Parathyroid adenoma (tissue), 2 donors: Measurements from ENCODE around the gene ANGPT4.
A peak's percentile ranks its signal among the peaks of the same experiment; 100 is the strongest.

Experiments used
- H2AFZ ChIP-seq: fragments of 300-600 bp; sonication (generic); one replicate; pipeline ENCODE4 v1.7.0; 2017; ENCODE audit warnings: antibody characterized with exemption, mild to moderate bottlenecking
- H3K27ac ChIP-seq: fragments of 300-600 bp; sonication (generic); one replicate; pipeline ENCODE4 v1.7.0; 2017
- H3K27me3 ChIP-seq: fragments of 300-600 bp; sonication (generic); one replicate; pipeline ENCODE4 v1.7.0; 2017; ENCODE audit warnings: low read length; ENCODE audit not compliant: control insufficient read depth, insufficient read depth
- H3K36me3 ChIP-seq: fragments of 300-600 bp; sonication (generic); one replicate; pipeline ENCODE4 v1.7.0; 2017; ENCODE audit warnings: low read length; ENCODE audit not compliant: control insufficient read depth, insufficient read depth
- H3K4me1 ChIP-seq: fragments of 300-600 bp; sonication (generic); one replicate; pipeline ENCODE4 v1.7.0; 2017; ENCODE audit warnings: control low read depth
- H3K4me2 ChIP-seq: fragments of 300-600 bp; sonication (generic); one replicate; pipeline ENCODE4 v1.7.0; 2017; ENCODE audit warnings: low read length
- H3K4me3 ChIP-seq: fragments of 300-600 bp; sonication (generic); one replicate; pipeline ENCODE4 v1.7.0; 2017; ENCODE audit warnings: low read depth, low read length
- H3K79me2 ChIP-seq: fragments of 300-600 bp; sonication (generic); one replicate; pipeline ENCODE4 v1.7.0; 2017; ENCODE audit warnings: control low read depth
- H3K9ac ChIP-seq: fragments of 300-600 bp; sonication (generic); one replicate; pipeline ENCODE4 v1.7.0; 2017; ENCODE audit warnings: mild to moderate bottlenecking
- H3K9me3 ChIP-seq: fragments of 300-600 bp; sonication (generic); one replicate; pipeline ENCODE4 v1.7.0; 2017; ENCODE audit warnings: low read length; ENCODE audit not compliant: control insufficient read depth
- TF ChIP-seq, protein P1 (sequence below): fragments of 300-600 bp; sonication (generic); IDR thresholded peaks from one replicate; pipeline ENCODE4 v1.7.0; 2017; ENCODE audit warnings: antibody characterized with exemption, mild to moderate bottlenecking
- donor health status: primary hyperparathyroidism.

Gene ANGPT4

DNA sequence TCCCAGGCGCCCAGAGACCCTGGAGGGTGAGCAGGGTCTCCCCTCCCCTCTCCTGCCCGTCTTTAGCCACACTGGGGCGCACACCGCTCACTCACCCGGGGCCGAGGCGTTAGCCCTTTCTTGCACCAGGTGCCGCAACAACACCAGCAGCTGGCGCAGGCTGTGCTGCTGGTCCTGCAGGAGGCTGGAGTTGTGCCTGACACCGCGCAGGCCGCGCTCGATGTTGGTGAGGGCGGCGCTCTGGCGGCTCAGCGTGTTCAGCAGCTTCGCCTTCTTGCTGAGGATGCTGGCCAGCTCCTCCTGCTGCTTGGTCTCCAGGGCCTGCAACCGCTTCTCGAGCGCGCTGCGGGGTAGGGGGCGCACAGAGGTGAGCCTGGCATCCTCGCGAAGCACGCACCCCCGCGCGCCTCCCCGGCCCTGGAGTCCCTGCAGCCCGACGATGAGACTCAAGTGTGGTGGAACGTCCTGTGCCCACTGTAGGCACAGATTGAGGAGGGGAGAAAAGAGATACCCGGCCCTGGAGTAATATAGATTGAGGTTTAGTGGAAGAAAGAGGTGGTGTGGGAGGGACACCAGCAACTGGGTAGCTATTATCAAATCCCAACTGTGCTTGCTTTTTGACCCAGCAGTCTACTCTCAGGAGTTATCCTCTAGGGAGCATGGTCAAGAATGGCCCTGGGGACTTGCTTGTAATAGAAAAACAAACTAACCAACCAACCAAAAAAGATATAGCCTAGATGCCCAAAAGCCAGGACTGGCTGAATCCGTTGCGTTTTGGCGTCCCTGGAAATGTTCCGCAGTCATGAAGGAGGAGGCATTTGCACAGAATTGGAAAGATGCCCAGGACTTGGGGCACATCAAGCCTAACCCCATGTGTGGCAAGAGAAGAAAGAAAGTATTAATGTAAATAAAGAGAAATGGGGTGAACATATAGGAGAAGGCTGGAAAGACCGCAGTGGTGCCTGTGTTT is 30.9 kb downstream of the ANGPT4 start:
- no peak overlapping the region for H3K9ac ChIP-seq
- no peaks in the 10 kb centered on the region for H3K36me3 ChIP-seq
- no peak overlapping the region for H3K4me2 ChIP-seq
- no peaks in the 10 kb centered on the region for H3K27me3 ChIP-seq
- H3K79me2 ChIP-seq = no peaks in the 10 kb centered on the region
- H2AFZ ChIP-seq = peak overlapping the region; percentile 82
- no peak overlapping the region for H3K27ac ChIP-seq
- H3K4me1 ChIP-seq = peaks cover 6% of the 10 kb centered on the region
- no peaks in the 10 kb centered on the region for H3K9me3 ChIP-seq
- TF ChIP-seq, protein P1, sequence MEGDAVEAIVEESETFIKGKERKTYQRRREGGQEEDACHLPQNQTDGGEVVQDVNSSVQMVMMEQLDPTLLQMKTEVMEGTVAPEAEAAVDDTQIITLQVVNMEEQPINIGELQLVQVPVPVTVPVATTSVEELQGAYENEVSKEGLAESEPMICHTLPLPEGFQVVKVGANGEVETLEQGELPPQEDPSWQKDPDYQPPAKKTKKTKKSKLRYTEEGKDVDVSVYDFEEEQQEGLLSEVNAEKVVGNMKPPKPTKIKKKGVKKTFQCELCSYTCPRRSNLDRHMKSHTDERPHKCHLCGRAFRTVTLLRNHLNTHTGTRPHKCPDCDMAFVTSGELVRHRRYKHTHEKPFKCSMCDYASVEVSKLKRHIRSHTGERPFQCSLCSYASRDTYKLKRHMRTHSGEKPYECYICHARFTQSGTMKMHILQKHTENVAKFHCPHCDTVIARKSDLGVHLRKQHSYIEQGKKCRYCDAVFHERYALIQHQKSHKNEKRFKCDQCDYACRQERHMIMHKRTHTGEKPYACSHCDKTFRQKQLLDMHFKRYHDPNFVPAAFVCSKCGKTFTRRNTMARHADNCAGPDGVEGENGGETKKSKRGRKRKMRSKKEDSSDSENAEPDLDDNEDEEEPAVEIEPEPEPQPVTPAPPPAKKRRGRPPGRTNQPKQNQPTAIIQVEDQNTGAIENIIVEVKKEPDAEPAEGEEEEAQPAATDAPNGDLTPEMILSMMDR = peak; percentile 41
- H3K4me3 ChIP-seq = no peak overlapping the region

DNA sequence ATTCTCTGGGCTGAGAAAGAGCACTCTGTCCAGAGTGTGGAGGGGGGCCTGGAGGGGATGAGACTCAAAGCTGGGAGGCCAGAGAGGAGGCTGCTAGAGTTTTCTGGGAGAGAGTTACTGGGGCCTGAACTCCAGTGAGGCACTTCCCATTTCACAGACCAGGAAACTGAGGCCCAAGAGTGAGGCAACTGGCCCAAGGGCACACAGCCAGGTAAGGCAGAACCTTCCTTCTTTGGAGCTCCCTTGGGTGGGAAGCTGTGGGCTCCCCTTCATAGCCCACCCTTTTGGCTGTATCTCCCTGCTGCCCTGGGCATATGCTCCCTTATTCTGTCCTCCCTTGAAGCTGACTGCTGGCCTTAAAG is 34.4 kb downstream of the ANGPT4 start:
- Histone ChIP-seq H3K27me3 (no peaks in the 10 kb centered on the region), H3K4me2 (no peak overlapping the region), H3K4me1 (peaks cover 6% of the 10 kb centered on the region), H3K9me3 (no peaks in the 10 kb centered on the region), H3K79me2 (no peaks in the 10 kb centered on the region), H3K27ac (no peak overlapping the region), H3K9ac (no peak overlapping the region), H3K36me3 (no peaks in the 10 kb centered on the region), H3K4me3 (no peak overlapping the region), H2AFZ (no peak overlapping the region)
- TF ChIP-seq, protein P1 = no peak

DNA sequence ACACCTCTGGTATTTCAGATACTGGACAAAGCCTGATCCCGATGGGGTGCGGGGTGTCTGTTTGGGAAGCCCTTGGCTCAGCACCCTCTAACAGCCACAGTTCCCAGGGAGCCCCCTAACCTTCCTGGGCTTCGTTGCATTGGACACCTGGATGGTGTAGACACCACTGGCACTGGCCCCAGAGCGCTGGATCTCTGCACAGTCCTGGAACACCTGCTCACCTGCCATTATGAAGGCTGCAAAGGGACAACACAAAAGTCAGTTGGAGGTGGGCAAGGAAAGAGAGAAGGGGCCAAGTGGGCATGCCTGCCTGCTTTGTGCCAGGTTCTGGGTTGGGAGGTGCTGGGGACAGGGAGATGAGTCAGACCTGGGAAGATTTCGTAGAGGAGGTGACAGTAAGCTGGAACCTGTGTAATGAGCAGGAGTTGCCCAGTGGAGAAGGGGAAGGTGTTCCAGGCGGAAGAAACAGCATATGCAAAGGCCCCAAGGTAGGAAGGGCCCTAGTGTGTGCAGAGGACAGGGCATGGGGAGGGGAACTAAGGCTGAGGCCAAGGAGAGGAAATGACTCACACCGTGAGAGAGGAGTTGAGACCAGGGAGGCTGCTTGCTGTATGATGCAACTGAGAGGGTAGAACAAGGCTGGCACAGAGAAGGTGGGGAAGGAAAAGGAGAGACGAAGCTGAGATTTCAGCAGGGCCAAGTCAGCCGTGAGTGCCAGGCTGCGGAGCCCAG is 34.9 kb downstream of the ANGPT4 start:
- no peak overlapping the region for H3K4me3 ChIP-seq
- no peak overlapping the region for H3K9ac ChIP-seq
- TF ChIP-seq, protein P1 = no peak
- no peaks in the 10 kb centered on the region for H3K36me3 ChIP-seq
- no peak overlapping the region for H2AFZ ChIP-seq
- no peaks in the 10 kb centered on the region for H3K9me3 ChIP-seq
- no peaks in the 10 kb centered on the region for H3K27me3 ChIP-seq
- no peak overlapping the region for H3K27ac ChIP-seq
- H3K4me1 ChIP-seq = peaks cover 6% of the 10 kb centered on the region
- no peak overlapping the region for H3K4me2 ChIP-seq
- no peaks in the 10 kb centered on the region for H3K79me2 ChIP-seq

DNA sequence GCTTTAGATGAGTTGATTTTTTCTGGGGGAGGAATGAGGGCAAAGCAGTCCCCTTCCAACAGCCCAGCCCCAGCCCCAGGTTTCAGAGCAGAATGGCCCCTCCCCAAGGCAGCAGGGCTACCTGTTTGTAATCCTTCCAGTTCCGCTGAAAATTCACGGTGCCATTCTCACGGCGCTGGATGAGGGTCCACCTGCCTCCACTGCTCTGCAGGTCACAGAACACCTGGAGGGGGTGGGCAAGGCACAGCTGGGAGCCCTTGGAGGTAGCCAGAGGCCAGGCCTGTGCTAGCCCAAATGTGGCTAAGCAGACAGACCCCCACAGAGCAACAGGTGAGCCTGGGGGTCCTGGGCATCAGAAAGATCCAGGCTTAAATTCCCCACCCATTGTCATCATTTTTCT is 36.5 kb downstream of the ANGPT4 start:
- no peak overlapping the region for H3K9ac ChIP-seq
- TF ChIP-seq, protein P1 = no peak
- H3K9me3 ChIP-seq = no peaks in the 10 kb centered on the region
- H3K27me3 ChIP-seq = no peaks in the 10 kb centered on the region
- no peak overlapping the region for H3K4me2 ChIP-seq
- no peak overlapping the region for H3K4me3 ChIP-seq
- no peaks in the 10 kb centered on the region for H3K4me1 ChIP-seq
- H3K27ac ChIP-seq = no peak overlapping the region
- H3K79me2 ChIP-seq = no peaks in the 10 kb centered on the region
- no peaks in the 10 kb centered on the region for H3K36me3 ChIP-seq
- no peak overlapping the region for H2AFZ ChIP-seq
